Adipocyte (in vitro differentiated cells): ENCODE measurements around the gene MYBPC2.

ENCODE experiments used
- DNase-seq: peaks from one replicate; pipeline ENCODE4 v3.0.0-alpha.2; 2015; ENCODE audit warnings: low read depth
- H3K27me3 ChIP-seq: replicated peaks from 2 replicates; pipeline ENCODE4 v1.7.0; 2013; ENCODE audit warnings: mild to moderate bottlenecking, low read length, moderate library complexity; ENCODE audit not compliant: control insufficient read depth, insufficient read depth
- H3K36me3 ChIP-seq: 2 replicates; pipeline ENCODE4 v1.7.0; 2013; ENCODE audit warnings: low read length, mild to moderate bottlenecking, moderate library complexity; ENCODE audit not compliant: control insufficient read depth, insufficient read depth, severe bottlenecking
- H3K4me1 ChIP-seq: 2 replicates; pipeline ENCODE4 v1.7.0; 2013; ENCODE audit warnings: mild to moderate bottlenecking, low read length, moderate library complexity; ENCODE audit not compliant: control insufficient read depth, insufficient read depth
- H3K4me3 ChIP-seq: 2 replicates; pipeline ENCODE4 v1.7.0; 2013; ENCODE audit warnings: mild to moderate bottlenecking, low read length, moderate library complexity
- H3K9ac ChIP-seq: 2 replicates; pipeline ENCODE4 v1.7.0; 2013; ENCODE audit warnings: mild to moderate bottlenecking, low read length, moderate library complexity
- H3K9me3 ChIP-seq: 2 replicates; pipeline ENCODE4 v1.7.0; 2013; ENCODE audit warnings: mild to moderate bottlenecking, low read length, moderate library complexity; ENCODE audit not compliant: control insufficient read depth

Gene MYBPC2

DNA sequence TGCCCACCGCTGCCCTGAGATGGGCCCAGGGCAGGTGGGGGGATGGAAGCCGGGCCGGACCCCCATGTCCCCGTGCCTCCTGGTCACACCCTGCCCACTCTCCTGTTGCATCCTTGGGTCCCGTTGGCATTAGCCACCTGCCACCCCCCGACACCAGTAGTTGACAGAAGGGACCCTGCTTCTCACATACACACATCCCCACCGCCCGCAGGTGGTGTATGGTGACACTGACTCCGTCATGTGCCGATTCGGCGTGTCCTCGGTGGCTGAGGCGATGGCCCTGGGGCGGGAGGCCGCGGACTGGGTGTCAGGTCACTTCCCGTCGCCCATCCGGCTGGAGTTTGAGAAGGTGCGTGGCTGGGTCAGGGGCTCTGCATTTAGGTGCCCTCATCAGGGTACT is 19.2 kb upstream of the MYBPC2 start:
- DNase-seq: no peak
- no peaks in the 10 kb centered on the region for H3K9me3 ChIP-seq
- peaks cover 4% of the 10 kb centered on the region for H3K36me3 ChIP-seq
- peaks cover 4% of the 10 kb centered on the region for H3K27me3 ChIP-seq
- H3K4me3 ChIP-seq: no peak overlapping the region
- no peaks in the 10 kb centered on the region for H3K4me1 ChIP-seq
- H3K9ac ChIP-seq: no peak overlapping the region

GRCh38 chr19:50414864-50415660 is 17.6 kb upstream of the MYBPC2 start:
- H3K9me3 ChIP-seq: no peaks in the 10 kb centered on the region
- H3K4me1 ChIP-seq: no peaks in the 10 kb centered on the region
- H3K4me3 ChIP-seq: no peak overlapping the region
- no peak overlapping the region for H3K9ac ChIP-seq
- no peaks in the 10 kb centered on the region for H3K36me3 ChIP-seq
- peaks cover 19% of the 10 kb centered on the region for H3K27me3 ChIP-seq
- DNase-seq: peak; percentile 68

DNA sequence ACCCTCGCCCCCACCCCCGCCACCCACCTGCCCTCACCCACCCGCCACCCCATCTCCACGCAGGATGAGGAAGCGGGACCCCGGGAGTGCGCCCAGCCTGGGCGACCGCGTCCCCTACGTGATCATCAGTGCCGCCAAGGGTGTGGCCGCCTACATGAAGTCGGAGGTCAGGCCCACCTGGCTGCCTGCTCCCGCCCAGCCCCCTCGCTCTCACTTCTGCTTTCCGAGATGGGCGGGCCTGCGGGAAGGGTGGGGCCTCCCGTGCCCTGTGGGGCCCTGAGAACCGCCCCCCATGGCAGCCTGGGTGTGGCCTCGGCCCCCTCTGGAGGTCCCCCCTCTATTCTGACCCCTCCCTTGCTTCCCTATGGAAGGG is 17.0 kb upstream of the MYBPC2 start:
- H3K9me3 ChIP-seq: no peaks in the 10 kb centered on the region
- no peak for DNase-seq
- H3K4me1 ChIP-seq: no peaks in the 10 kb centered on the region
- H3K36me3 ChIP-seq: no peaks in the 10 kb centered on the region
- peaks cover 22% of the 10 kb centered on the region for H3K27me3 ChIP-seq
- H3K4me3 ChIP-seq: no peak overlapping the region
- H3K9ac ChIP-seq: no peak overlapping the region

DNA sequence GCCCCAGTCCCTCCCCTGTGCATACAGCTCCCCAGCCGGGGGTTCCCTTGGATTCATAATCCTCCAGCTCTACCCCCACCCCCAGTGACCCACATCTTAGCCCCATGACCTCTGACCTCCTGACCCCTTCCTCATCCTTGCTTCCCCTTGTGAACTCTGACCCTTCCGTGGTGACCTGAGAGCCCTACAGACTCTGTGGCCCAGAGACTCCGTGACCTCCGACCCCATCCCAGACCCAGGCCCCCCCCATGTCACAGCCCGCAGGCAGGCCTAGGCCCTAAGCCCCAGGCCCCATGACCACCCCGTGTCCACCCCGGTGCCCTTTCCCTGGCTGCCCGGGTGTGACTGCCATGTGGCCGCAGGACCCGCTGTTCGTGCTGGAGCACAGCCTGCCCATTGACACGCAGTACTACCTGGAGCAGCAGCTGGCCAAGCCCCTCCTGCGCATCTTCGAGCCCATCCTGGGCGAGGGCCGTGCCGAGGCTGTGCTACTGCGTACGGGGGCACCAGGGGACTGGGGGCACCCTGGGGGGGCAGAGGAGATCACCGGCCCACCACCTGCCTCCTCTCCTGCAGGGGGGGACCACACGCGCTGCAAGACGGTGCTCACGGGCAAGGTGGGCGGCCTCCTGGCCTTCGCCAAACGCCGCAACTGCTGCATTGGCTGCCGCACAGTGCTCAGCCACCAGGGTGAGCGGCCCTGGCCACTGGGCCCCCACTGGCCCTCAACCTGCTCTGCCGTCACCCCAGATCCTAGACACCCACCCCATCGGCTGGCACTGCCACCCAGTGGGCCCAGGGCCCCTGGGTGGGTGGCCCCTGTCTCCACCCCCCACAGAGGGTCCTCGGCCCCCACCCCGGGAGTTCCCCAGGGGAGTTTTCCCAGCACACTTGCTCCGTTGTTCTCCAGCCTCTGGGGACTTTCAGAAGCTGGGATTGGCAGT is 16.4 kb upstream of the MYBPC2 start:
- peaks cover 2% of the 10 kb centered on the region for H3K9me3 ChIP-seq
- DNase-seq: no peak
- H3K36me3 ChIP-seq: no peaks in the 10 kb centered on the region
- H3K4me3 ChIP-seq: no peak overlapping the region
- H3K9ac ChIP-seq: no peak overlapping the region
- H3K4me1 ChIP-seq: no peaks in the 10 kb centered on the region
- peaks cover 26% of the 10 kb centered on the region for H3K27me3 ChIP-seq

DNA sequence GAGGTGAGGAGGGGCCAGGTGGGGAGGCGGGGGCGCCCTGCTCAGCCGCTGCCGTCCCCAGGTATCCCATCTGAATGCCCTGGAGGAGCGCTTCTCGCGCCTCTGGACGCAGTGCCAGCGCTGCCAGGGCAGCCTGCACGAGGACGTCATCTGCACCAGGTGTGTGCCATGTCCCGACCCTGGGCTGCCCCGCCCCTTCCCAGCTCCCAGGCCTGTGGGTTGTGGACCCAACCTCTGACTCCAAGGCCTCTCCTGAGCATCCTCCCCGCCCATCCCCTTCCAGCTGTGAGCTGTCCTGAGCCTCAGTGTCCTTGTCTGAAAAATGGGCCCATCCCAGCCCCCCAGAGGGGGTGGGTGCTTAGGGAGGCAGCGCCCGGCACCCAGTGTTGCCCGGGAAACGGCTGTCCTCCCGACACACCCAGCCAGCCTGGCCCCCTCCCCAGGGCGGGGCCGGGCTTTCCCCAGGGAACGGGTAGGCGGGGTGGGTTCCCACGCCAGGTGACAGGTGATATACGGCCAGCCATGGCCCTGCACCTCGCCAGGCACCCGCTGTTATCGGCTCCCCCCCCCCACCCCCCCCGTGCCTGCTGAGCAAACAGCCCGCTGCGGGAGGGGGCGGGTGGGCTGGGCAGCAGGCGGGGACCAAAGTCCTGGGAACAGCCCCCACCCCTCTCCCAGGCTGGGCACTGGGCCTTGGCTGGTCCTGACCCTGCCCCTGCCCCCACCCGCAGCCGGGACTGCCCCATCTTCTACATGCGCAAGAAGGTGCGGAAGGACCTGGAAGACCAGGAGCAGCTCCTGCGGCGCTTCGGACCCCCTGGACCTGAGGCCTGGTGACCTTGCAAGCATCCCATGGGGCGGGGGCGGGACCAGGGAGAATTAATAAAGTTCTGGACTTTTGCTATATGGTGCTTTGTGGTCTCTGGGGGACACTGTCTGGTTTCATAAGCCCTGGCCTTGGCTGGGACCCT is 15.3 kb upstream of the MYBPC2 start:
- H3K4me3 ChIP-seq: no peak overlapping the region
- peaks cover 2% of the 10 kb centered on the region for H3K9me3 ChIP-seq
- DNase-seq: no peak
- H3K36me3 ChIP-seq: no peaks in the 10 kb centered on the region
- no peak overlapping the region for H3K9ac ChIP-seq
- H3K4me1 ChIP-seq: no peaks in the 10 kb centered on the region
- peaks cover 29% of the 10 kb centered on the region for H3K27me3 ChIP-seq

DNA sequence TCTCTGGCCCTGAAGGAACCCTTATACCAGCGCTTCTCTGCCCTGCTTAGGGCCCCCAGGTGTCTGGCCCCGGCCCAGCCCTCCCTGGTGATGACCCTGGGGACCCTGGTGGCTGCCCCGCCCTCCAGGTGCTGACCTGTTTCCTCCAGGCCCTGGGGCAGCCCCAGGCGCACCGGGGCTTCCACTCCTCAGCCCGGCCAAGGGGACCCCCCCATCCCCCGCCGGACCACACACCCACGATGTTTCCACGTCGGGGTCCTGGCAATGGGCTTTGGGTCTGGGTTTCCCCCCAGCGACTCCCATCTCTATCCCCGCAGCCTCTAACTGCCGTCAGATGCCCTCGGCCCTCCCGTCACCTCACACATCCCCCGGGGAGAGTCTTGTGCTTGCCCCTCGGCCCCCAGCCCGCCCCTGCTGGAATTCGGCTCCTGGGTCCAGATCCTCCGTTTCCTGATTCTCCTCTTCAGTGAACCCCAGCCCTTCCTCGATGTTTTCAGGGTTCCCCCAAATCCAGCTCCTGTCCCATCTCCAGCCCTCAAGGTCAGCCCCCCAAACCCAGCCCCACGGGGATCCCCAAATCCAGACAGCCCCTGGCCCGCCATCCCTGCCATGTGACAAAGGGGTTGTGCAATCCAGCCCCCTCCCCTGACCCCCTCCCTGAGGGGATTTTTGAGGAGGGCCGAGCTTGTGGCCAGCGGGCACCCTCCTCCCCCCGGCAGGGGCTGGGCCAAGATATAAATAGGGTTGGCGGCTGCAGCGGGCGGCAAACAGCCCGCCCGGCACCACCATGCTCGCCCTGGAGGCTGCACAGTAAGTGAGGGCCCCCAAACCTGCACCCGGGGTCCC is 14.3 kb upstream of the MYBPC2 start, which contains the start of gene SPIB:
SPIB (plus strand) TSS at position 763 of the 846 bp plus-strand sequence; CDS start at position 788, 25 bp downstream.
- Histone ChIP-seq H3K9me3 (peaks cover 2% of the 10 kb centered on the region), H3K4me3 (no peak within 1 kb of the TSS), H3K36me3 (no peaks in the 10 kb centered on the region), H3K4me1 (no peaks in the 10 kb centered on the region), H3K27me3 (peaks cover 35% of the 10 kb centered on the region), H3K9ac (no peak within 1 kb of the TSS)
- DNase-seq: no peak

DNA sequence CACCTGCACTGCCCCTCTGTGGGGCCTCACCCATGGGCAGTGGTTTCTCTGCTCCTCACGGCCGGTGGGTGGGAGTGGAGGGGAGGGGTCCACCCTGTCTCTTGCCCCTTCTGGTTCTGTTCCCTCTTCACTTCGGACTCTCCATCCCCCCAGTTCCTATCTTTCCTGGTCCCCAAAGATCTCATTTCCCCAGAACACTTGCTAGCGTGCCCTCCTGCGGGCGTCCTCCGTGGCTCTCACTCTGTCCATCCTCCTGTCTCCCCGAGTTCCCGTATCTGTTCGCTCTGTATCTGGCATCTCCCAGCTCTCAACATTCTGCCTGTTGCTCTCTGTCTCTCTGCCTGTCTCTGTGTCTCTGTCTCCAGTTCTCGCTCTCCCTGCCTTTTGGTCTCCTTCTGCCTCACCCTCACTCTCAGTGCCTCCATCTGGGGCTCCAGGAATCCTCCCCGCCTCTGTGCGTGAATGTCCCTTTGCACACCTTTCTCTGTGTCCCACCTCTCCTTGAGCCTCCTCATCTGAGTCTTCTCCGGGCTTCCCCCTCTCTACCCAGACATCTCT is 13.6 kb upstream of the MYBPC2 start:
- peak; percentile 2 for DNase-seq
- peaks cover 41% of the 10 kb centered on the region for H3K27me3 ChIP-seq
- H3K9me3 ChIP-seq: peaks cover 2% of the 10 kb centered on the region
- no peak overlapping the region for H3K9ac ChIP-seq
- H3K4me1 ChIP-seq: no peaks in the 10 kb centered on the region
- no peak overlapping the region for H3K4me3 ChIP-seq
- no peaks in the 10 kb centered on the region for H3K36me3 ChIP-seq

DNA sequence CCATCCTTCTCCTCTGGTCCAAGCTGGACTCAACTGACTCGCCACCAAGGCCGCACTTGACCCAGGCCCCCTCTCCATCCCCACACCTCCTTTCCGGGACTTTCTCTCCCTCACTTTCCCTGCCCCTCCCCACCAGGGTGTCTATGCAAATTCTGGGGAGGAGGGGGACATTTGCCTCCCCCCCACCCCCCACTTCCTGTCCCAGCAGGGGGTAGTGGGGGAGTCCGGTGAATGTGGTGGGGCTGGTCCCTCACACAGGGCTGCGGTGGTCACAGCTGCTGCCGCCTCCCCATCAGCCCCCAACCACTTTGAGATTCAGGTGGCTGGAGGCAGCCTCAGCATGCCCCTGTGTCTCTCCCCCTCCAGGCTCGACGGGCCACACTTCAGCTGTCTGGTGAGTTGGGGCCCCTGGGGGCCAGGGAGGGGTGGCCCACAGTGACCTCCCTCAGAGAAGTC is 13.1 kb upstream of the MYBPC2 start:
- H3K36me3 ChIP-seq: no peaks in the 10 kb centered on the region
- H3K27me3 ChIP-seq: peaks cover 41% of the 10 kb centered on the region
- no peak for DNase-seq
- no peak overlapping the region for H3K4me3 ChIP-seq
- peaks cover 2% of the 10 kb centered on the region for H3K9me3 ChIP-seq
- no peaks in the 10 kb centered on the region for H3K4me1 ChIP-seq
- H3K9ac ChIP-seq: no peak overlapping the region

GRCh38 chr19:50420127-50420526 is 12.6 kb upstream of the MYBPC2 start:
- Histone ChIP-seq H3K27me3 (peaks cover 41% of the 10 kb centered on the region), H3K4me1 (no peaks in the 10 kb centered on the region), H3K9ac (no peak overlapping the region), H3K36me3 (no peaks in the 10 kb centered on the region), H3K4me3 (no peak overlapping the region), H3K9me3 (peaks cover 2% of the 10 kb centered on the region)
- no peak for DNase-seq

DNA sequence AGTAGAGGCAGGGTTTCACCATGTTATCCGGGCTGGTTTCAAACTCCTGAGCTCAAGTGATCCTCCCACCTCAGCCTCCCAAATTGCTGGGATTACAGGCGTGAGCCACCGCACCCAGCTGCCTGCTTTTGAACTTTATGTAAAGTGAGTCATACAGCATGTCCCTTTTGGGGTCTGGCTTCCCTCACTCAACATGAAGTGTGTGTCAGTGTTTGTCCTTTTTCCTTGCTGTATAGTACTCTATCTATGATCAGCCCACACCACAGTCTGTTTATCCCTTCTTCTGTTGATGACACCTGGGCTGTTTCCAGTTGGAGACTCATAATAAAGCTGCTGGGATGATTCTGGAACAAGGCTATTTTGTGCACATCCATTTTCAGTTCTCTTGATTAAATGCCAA is 11.9 kb upstream of the MYBPC2 start:
- Histone ChIP-seq H3K4me3 (no peak overlapping the region), H3K4me1 (no peaks in the 10 kb centered on the region), H3K9ac (no peak overlapping the region), H3K9me3 (peaks cover 2% of the 10 kb centered on the region), H3K36me3 (no peaks in the 10 kb centered on the region), H3K27me3 (peaks cover 41% of the 10 kb centered on the region)
- no peak for DNase-seq
